ENCODE measurements around the gene NSMCE1. TPM values are rescaled to one million over a fixed set of nuclear protein-coding genes. Genes with fewer than 3 reads are reported as not detected.

Gene NSMCE1
- total and polyA plus RNA-seq, 8 donors = 48.6 to 71.7 (median 65.0) TPM

DNA sequence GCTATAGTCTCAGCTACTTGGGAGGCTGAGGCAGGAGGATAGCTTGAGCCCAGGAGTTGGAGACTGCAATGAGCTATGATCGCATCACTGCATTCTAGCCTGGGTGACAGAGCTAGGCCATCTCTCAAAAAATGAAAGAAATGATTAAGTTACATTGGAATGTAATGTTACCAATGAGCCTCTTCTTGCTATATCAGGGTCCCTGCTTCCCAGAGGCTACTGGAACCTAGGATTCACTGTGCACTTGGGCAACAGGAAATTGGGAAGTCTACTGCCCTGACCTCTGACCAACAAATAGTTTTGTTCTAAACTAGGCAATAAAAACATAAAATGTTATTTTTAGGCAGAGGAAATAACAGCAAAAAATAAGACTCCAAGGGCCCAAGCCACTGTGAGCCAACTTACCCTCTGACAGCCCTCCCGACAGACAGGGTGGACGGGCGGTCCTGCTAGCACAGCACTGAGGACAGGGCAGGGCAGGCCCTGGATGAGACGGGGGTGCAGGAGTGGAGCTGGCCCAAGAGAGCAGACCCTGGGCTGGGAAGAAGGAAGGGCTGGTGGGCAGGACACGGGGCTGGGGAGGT lies 27.5 kb downstream of the NSMCE1 start:
- Histone ChIP-seq H3K4me3 (no peak overlapping the region), H3K27me3 (no peaks in the 10 kb centered on the region), H3K36me3 (no peaks in the 10 kb centered on the region), H3K27ac (peak overlapping the region in 1 of 2 donors; percentile 89), H3K4me1 (peaks cover 27 to 94% of the 10 kb centered on the region in 2 donors), H3K9me3 (no peaks in the 10 kb centered on the region)
- DNase-seq = peak in 1 of 4 donors; percentile 27
- TF ChIP-seq, protein P1, sequence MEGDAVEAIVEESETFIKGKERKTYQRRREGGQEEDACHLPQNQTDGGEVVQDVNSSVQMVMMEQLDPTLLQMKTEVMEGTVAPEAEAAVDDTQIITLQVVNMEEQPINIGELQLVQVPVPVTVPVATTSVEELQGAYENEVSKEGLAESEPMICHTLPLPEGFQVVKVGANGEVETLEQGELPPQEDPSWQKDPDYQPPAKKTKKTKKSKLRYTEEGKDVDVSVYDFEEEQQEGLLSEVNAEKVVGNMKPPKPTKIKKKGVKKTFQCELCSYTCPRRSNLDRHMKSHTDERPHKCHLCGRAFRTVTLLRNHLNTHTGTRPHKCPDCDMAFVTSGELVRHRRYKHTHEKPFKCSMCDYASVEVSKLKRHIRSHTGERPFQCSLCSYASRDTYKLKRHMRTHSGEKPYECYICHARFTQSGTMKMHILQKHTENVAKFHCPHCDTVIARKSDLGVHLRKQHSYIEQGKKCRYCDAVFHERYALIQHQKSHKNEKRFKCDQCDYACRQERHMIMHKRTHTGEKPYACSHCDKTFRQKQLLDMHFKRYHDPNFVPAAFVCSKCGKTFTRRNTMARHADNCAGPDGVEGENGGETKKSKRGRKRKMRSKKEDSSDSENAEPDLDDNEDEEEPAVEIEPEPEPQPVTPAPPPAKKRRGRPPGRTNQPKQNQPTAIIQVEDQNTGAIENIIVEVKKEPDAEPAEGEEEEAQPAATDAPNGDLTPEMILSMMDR (IDR thresholded peaks at IDR 0.05) = no peak
- ATAC-seq = no peak
- intact Hi-C loops (cut with DNase I) = loop anchor here in 1 of 2 donors (10.0 kb wide), 1 partner anchor 74 kb away; the partner anchor contains the start of gene IL4R

GRCh38 chr16:27239906-27240655 lies 28.5 kb downstream of the NSMCE1 start:
- Histone ChIP-seq H3K4me1 (peaks cover 33 to 95% of the 10 kb centered on the region in 2 donors), H3K4me3 (no peak overlapping the region)
- no peak for ATAC-seq

DNA sequence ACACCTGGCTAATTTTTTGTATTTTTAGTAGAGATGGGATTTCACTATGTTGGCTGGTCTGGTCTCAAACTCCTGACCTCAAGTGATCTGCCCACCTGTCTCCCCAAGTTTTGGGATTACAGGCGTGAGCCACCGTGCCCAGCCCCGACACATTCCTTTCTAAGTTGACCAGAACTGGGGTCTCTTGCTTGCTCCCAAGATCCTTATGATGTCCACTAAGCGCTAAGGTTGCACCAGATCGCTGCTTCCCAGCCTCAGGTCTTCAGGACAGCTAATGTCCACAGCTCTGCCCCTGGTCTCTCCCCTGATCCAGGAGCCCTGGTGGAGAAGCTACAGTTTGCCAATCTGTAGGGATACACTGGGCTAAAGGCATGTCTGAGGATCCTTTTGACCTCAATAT lies 29.5 kb downstream of the NSMCE1 start:
- ATAC-seq (no peak), DNase-seq (no peak)
- Histone ChIP-seq H3K36me3 (peaks cover 0 to 2% of the 10 kb centered on the region in 2 donors), H3K27ac (peak overlapping the region in 1 of 2 donors; percentile 89), H3K4me1 (peaks cover 26 to 95% of the 10 kb centered on the region in 2 donors), H3K27me3 (no peaks in the 10 kb centered on the region), H3K9me3 (no peaks in the 10 kb centered on the region), H3K4me3 (no peak overlapping the region)
- intact Hi-C loops (cut with DNase I) = no loop called here
- TF ChIP-seq, protein P1 (IDR thresholded peaks at IDR 0.05) = no peak

More at GRCh38 chr16:27239906-27240655, 28.5 kb downstream of the NSMCE1 start:
- H3K27me3 ChIP-seq = no peaks in the 10 kb centered on the region
- intact Hi-C loops (cut with DNase I) = loop anchor here in 1 of 2 donors (10.0 kb wide), 1 partner anchor 75 kb away; the partner anchor contains the start of gene IL4R
- no peaks in the 10 kb centered on the region for H3K9me3 ChIP-seq
- H3K36me3 ChIP-seq = no peaks in the 10 kb centered on the region
- TF ChIP-seq, protein P1 (IDR thresholded peaks at IDR 0.05) = no peak
- peak overlapping the region in 1 of 2 donors; percentile 89 for H3K27ac ChIP-seq
- DNase-seq = peak in 1 of 4 donors; percentile 30

GRCh38 chr16:27238591-27238990 lies 30.0 kb downstream of the NSMCE1 start:
- TF ChIP-seq, protein P1 (IDR thresholded peaks at IDR 0.05) = no peak
- Histone ChIP-seq H3K36me3 (peaks cover 0 to 6% of the 10 kb centered on the region in 2 donors), H3K4me1 (peaks cover 21 to 95% of the 10 kb centered on the region in 2 donors), H3K4me3 (no peak overlapping the region), H3K27ac (peak overlapping the region in 1 of 2 donors; percentile 89), H3K27me3 (no peaks in the 10 kb centered on the region), H3K9me3 (no peaks in the 10 kb centered on the region)
- intact Hi-C loops (cut with DNase I) = no loop called here
- DNase-seq (peak in 1 of 4 donors; percentile 30), ATAC-seq (no peak)

DNA sequence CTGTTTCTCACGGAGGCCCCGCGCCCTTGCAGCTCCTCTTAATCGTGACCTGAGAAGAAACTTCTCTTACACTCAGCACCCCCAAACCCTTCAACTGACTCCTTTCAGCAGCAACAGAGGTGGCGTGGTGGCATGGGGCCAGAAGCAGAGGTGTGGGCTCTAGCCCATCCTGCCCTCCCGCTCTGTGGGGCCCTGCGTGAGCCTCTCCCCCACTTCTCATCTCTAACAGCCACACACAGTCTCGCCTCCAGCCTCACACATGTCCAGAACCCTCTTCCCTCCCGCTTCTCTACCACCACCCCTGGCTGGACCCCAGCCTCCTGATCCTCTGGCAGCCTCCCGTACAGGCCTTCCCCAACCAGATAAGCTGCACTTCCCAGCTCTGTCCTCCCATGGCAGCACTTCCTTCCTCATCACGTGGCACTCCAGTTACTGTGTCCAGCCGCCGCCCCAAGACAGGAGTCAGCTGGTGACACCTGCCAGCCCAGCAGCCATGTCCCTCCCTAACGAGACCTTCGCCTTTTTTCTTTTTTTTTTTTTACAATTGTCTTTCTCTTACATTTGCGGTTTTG lies 30.5 kb downstream of the NSMCE1 start:
- intact Hi-C loops (cut with DNase I) = no loop called here
- TF ChIP-seq, protein P1 (IDR thresholded peaks at IDR 0.05) = no peak
- peak; percentile 10 for ATAC-seq
- peak in 1 of 4 donors; percentile 73 for DNase-seq
- Histone ChIP-seq H3K9me3 (no peaks in the 10 kb centered on the region), H3K4me3 (peak overlapping the region in 1 of 2 donors; percentile 3), H3K27ac (peak overlapping the region; percentile 77 to 89), H3K4me1 (peaks cover 18 to 91% of the 10 kb centered on the region in 2 donors), H3K36me3 (peaks cover 0 to 11% of the 10 kb centered on the region in 2 donors), H3K27me3 (no peaks in the 10 kb centered on the region)
